Glutamatergic neuron (in vitro differentiated cells): Measurements from ENCODE around the gene TAF3. TPM values are rescaled to one million over a fixed set of nuclear protein-coding genes. Genes with fewer than 3 reads are reported as not detected.
A peak's percentile ranks its signal among the peaks of the same experiment; 100 is the strongest.

Experiments
- DNase-seq: peaks from one replicate; pipeline ENCODE4 v3.0.0; 2022
- H3K27ac Mint-ChIP-seq: one replicate; pipeline ENCODE4 v1.8.0; 2020; ENCODE audit warnings: mild to moderate bottlenecking, mixed read lengths, inconsistent platforms; ENCODE audit not compliant: unreplicated experiment
- H3K27me3 Mint-ChIP-seq: one replicate; pipeline ENCODE4 v1.8.0; 2020; ENCODE audit warnings: mild to moderate bottlenecking, moderate library complexity, mixed read lengths, inconsistent platforms; ENCODE audit not compliant: unreplicated experiment
- H3K36me3 Mint-ChIP-seq: one replicate; pipeline ENCODE4 v1.8.0; 2020; ENCODE audit warnings: mild to moderate bottlenecking, mixed read lengths, inconsistent platforms; ENCODE audit not compliant: unreplicated experiment
- H3K4me1 Mint-ChIP-seq: one replicate; pipeline ENCODE4 v1.8.0; 2020; ENCODE audit warnings: mild to moderate bottlenecking, low read depth, mixed read lengths, inconsistent platforms; ENCODE audit not compliant: unreplicated experiment
- H3K4me3 Mint-ChIP-seq: one replicate; pipeline ENCODE4 v1.8.0; 2020; ENCODE audit warnings: mild to moderate bottlenecking, mixed read lengths, inconsistent platforms; ENCODE audit not compliant: unreplicated experiment
- H3K9me3 Mint-ChIP-seq: one replicate; pipeline ENCODE4 v1.8.0; 2020; ENCODE audit warnings: mild to moderate bottlenecking, moderate library complexity, mixed read lengths, inconsistent platforms; ENCODE audit not compliant: unreplicated experiment
- total RNA-seq: library from RNA; stranded (reverse); fragmentation: NEBNext Ultra II Directional; extraction: Animal tissue kit (Norgen Biotek cat#: 25700); gene quantifications from one replicate; pipeline ENCODE4 v1.2.1, GENCODE V29; 2021; ENCODE audit not compliant: unreplicated experiment
- TF ChIP-seq, protein P1 (sequence below): fragments of 200-600 bp; sonication (generic); IDR thresholded peaks from one replicate; pipeline ENCODE4 v1.5.0; 2021; ENCODE audit not compliant: partially characterized antibody, unreplicated experiment

TAF3 gene
- total RNA-seq, 1 donor from 2014 or later = 10.2 TPM

GRCh38 chr10:8044331-8044907, 226.1 kb downstream of the TAF3 start:
- no peak overlapping the region for H3K27ac Mint-ChIP-seq
- TF ChIP-seq, protein P1, sequence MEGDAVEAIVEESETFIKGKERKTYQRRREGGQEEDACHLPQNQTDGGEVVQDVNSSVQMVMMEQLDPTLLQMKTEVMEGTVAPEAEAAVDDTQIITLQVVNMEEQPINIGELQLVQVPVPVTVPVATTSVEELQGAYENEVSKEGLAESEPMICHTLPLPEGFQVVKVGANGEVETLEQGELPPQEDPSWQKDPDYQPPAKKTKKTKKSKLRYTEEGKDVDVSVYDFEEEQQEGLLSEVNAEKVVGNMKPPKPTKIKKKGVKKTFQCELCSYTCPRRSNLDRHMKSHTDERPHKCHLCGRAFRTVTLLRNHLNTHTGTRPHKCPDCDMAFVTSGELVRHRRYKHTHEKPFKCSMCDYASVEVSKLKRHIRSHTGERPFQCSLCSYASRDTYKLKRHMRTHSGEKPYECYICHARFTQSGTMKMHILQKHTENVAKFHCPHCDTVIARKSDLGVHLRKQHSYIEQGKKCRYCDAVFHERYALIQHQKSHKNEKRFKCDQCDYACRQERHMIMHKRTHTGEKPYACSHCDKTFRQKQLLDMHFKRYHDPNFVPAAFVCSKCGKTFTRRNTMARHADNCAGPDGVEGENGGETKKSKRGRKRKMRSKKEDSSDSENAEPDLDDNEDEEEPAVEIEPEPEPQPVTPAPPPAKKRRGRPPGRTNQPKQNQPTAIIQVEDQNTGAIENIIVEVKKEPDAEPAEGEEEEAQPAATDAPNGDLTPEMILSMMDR = no peak
- no peak for DNase-seq
- H3K36me3 Mint-ChIP-seq = no peaks in the 10 kb centered on the region
- peaks cover 9% of the 10 kb centered on the region for H3K9me3 Mint-ChIP-seq
- H3K4me1 Mint-ChIP-seq = peaks cover 10% of the 10 kb centered on the region
- H3K27me3 Mint-ChIP-seq = peaks cover 66% of the 10 kb centered on the region
- peak overlapping the region; percentile 72 for H3K4me3 Mint-ChIP-seq

DNA sequence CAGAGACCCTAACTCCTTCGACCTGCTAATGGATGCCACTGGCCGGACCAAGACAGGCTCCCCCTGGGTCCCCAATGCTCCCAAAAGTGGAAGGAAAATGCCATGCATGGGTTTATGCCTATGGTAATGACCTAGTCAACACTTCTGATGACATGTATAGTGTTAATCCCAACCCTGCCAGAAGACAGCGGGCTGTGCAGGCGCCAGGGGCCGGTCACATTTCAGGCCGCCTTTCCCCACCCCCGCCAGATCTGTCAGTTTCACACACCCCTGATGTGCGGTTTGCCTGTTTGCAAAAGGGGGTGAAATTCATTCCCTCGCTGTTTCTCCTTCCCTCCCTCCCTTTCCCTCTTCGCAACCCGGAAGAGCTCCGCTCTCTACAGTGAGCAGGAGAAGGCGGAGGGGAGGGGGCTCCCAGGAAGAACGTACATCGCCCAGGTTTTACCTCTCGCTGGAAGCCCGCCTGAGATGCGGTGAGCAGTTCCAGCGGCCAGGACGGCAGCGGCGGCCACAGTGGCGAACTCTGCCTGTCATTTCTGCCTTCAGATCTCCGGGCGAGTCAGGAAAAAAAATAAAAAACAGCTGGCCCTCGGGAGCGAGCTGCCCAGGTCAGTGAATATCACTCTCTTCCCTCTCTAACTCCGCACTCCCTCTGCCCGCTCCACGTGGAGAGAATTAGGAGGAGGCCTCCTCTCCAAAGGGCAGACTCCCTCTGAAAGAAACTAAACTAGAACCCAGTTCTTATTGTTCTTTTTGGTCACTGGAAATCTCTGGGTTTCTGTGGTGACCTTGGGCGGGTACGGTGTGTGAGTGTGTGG, 226.8 kb downstream of the TAF3 start:
- DNase-seq = no peak
- Mint-ChIP-seq H3K27me3 (peaks cover 60% of the 10 kb centered on the region), H3K27ac (no peak overlapping the region), H3K9me3 (peaks cover 8% of the 10 kb centered on the region), H3K36me3 (no peaks in the 10 kb centered on the region), H3K4me1 (peaks cover 10% of the 10 kb centered on the region), H3K4me3 (peak overlapping the region; percentile 72)
- TF ChIP-seq, protein P1 = no peak

DNA sequence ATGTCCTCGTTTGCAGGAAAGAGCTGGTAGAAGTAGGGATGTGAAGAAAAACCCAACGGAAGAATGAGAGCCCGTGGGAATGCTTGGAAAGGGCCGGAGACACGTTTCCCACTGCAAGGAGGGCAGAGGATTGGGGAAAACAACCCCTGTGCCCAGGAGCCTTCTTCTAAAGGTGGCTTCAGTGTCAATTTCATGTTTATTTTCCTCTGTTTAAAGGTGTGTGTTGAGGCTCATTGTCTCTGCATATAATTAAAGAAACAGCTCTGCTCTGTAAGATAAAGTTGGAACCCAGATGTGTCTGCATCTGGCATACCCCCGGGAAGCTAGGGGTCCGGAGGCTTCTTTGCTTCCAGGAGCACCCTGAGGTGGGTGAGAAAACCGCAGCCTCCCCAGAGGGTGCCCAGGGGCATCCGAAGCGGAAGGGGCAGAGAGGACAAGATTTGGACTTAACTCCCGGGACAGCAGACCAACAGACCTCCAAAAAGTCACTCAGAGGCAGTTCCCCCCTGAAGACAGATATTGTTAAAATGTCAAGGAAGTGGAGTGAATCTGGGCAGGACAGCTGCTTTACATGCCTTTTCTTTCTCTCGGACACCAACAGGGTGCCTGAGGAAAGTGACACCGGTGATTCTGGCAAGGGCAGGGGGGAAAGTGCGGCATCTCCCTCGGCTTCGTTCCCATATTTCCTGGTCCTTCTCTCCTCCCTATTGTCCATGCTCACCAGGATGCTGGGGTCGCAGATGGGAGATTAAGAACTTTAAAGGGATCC, 227.6 kb downstream of the TAF3 start:
- H3K9me3 Mint-ChIP-seq = peaks cover 8% of the 10 kb centered on the region
- H3K27ac Mint-ChIP-seq = no peak overlapping the region
- no peak for DNase-seq
- peaks cover 10% of the 10 kb centered on the region for H3K4me1 Mint-ChIP-seq
- H3K27me3 Mint-ChIP-seq = peaks cover 54% of the 10 kb centered on the region
- no peaks in the 10 kb centered on the region for H3K36me3 Mint-ChIP-seq
- TF ChIP-seq, protein P1 = no peak
- H3K4me3 Mint-ChIP-seq = peak overlapping the region; percentile 72

- no peaks in the 10 kb centered on the region for H3K36me3 Mint-ChIP-seq
- no peak overlapping the region for H3K27ac Mint-ChIP-seq
- DNase-seq = no peak
Observed at GRCh38 chr10:8047452-8048280, 229.4 kb downstream of the TAF3 start.

More at GRCh38 chr10:8047452-8048280, 229.4 kb downstream of the TAF3 start:
- peak overlapping the region; percentile 18 for H3K4me3 Mint-ChIP-seq
- H3K9me3 Mint-ChIP-seq = peaks cover 8% of the 10 kb centered on the region
- peaks cover 15% of the 10 kb centered on the region for H3K4me1 Mint-ChIP-seq
- TF ChIP-seq, protein P1 = no peak
- peaks cover 46% of the 10 kb centered on the region for H3K27me3 Mint-ChIP-seq
